Hepatocyte (in vitro differentiated cells): ENCODE results near the gene CBX1. TPM values are rescaled to one million over a fixed set of nuclear protein-coding genes. Genes with fewer than 3 reads are reported as not detected.

Experiments used
- DNase-seq: peaks from one replicate; pipeline ENCODE4 v3.0.0-alpha.2; 2016; ENCODE audit warnings: low spot score
- H2AFZ ChIP-seq: fragments of 200-600 bp; sonication (generic); 2 replicates; pipeline ENCODE4 v1.6.0; 2016; ENCODE audit warnings: antibody characterized with exemption, mild to moderate bottlenecking
- H3K27ac ChIP-seq: fragments of 200-600 bp; sonication (generic); 2 replicates; pipeline ENCODE4 v1.5.1; 2016; ENCODE audit warnings: mild to moderate bottlenecking
- H3K27me3 ChIP-seq: fragments of 200-600 bp; sonication (generic); 2 replicates; pipeline ENCODE4 v1.6.1; 2016
- H3K36me3 ChIP-seq: fragments of 200-600 bp; sonication (generic); replicated peaks from 2 replicates; pipeline ENCODE4 v1.5.1; 2016; ENCODE audit warnings: low read depth; ENCODE audit not compliant: insufficient read depth
- H3K4me1 ChIP-seq: fragments of 200-600 bp; sonication (generic); 2 replicates; pipeline ENCODE4 v1.5.1; 2016; ENCODE audit warnings: mild to moderate bottlenecking, moderate library complexity; ENCODE audit not compliant: insufficient read depth
- H3K4me2 ChIP-seq: fragments of 200-600 bp; sonication (generic); 2 replicates; pipeline ENCODE4 v1.6.0; 2016
- H3K4me3 ChIP-seq: fragments of 200-600 bp; sonication (generic); 2 replicates; pipeline ENCODE4 v1.5.1; 2016; ENCODE audit warnings: mild to moderate bottlenecking
- H3K79me2 ChIP-seq: fragments of 200-600 bp; sonication (generic); 2 replicates; pipeline ENCODE4 v1.6.0; 2017; ENCODE audit warnings: mild to moderate bottlenecking
- H3K9me2 ChIP-seq: fragments of 200-600 bp; sonication (generic); replicated peaks from 2 replicates; pipeline ENCODE4 v1.6.0; 2017; ENCODE audit warnings: mild to moderate bottlenecking; ENCODE audit not compliant: insufficient read depth
- H3K9me3 ChIP-seq: fragments of 200-600 bp; sonication (generic); 2 replicates; pipeline ENCODE4 v1.5.1; 2016; ENCODE audit warnings: low read depth, mild to moderate bottlenecking
- H4K20me1 ChIP-seq: fragments of 200-600 bp; sonication (generic); 2 replicates; pipeline ENCODE4 v1.6.0; 2016; ENCODE audit warnings: mild to moderate bottlenecking; ENCODE audit not compliant: insufficient read depth, poor library complexity, severe bottlenecking
- CTCF ChIP-seq: fragments of 200-600 bp; sonication (generic); IDR thresholded peaks from 2 replicates; pipeline ENCODE4 v1.5.1; 2016; ENCODE audit warnings: antibody characterized with exemption, mild to moderate bottlenecking; ENCODE audit not compliant: poor library complexity
- EZH2 ChIP-seq: fragments of 200-600 bp; sonication (generic); IDR thresholded peaks from 2 replicates; pipeline ENCODE4 v1.6.1; 2016; ENCODE audit warnings: antibody characterized with exemption, mild to moderate bottlenecking, borderline replicate concordance
- EZH2phosphoT487 ChIP-seq: fragments of 200-600 bp; sonication (generic); IDR thresholded peaks from one replicate; pipeline ENCODE4 v1.6.1; 2018; ENCODE audit warnings: antibody characterized with exemption, mild to moderate bottlenecking, low read depth, moderate library complexity; ENCODE audit not compliant: unreplicated experiment, severe bottlenecking
- WGBS: methylation state at CpG from one replicate; pipeline ENCODE4 v1.1.6; 2016; ENCODE audit warnings: low lambda C conversion rate; ENCODE audit errors: missing lambda C conversion rate; 5-methylcytosine and 5-hydroxymethylcytosine counted together
- polyA plus RNA-seq: library from polyadenylated mRNA; unstranded; fragments of >200 nt; fragmentation: Nextera tagmentation; extraction: Ambion mirVana; gene quantifications from 2 replicates; pipeline ENCODE4 v1.2.1, GENCODE V29; 2016
- total RNA-seq: library from RNA; depleted of rRNA; stranded (reverse); fragments of >200 nt; gene quantifications from 2 replicates; pipeline ENCODE4 v1.2.3, GENCODE V29; 2014

CBX1 gene
- total and polyA plus RNA-seq, 2 experiments from 2014 or later: 20.7 to 49.0 TPM

- 61% methylated on average over 16 of the region's 16 CpGs for WGBS
- TF ChIP-seq EZH2phosphoT487: no peak
- no peak for TF ChIP-seq CTCF
- TF ChIP-seq EZH2: no peak
- Histone ChIP-seq H4K20me1 (no peaks in the 10 kb centered on the region), H2AFZ (no peak overlapping the region), H3K27ac (no peak overlapping the region), H3K4me2 (no peak overlapping the region), H3K9me3 (no peaks in the 10 kb centered on the region), H3K4me3 (no peak overlapping the region), H3K4me1 (no peaks in the 10 kb centered on the region), H3K79me2 (no peaks in the 10 kb centered on the region), H3K36me3 (no peaks in the 10 kb centered on the region), H3K9me2 (no peaks in the 10 kb centered on the region), H3K27me3 (peaks cover 68% of the 10 kb centered on the region)
- DNase-seq: no peak
These were observed 47.8 kb upstream of the CBX1 start for GRCh38 chr17:48148854-48149786.

GRCh38 chr17:48148029-48148770 lies 46.9 kb upstream of the CBX1 start:
- Histone ChIP-seq H3K4me3 (no peak overlapping the region), H2AFZ (no peak overlapping the region), H4K20me1 (no peaks in the 10 kb centered on the region), H3K27me3 (peaks cover 77% of the 10 kb centered on the region), H3K27ac (no peak overlapping the region), H3K9me3 (no peaks in the 10 kb centered on the region), H3K4me2 (no peak overlapping the region), H3K4me1 (no peaks in the 10 kb centered on the region), H3K36me3 (no peaks in the 10 kb centered on the region), H3K79me2 (no peaks in the 10 kb centered on the region), H3K9me2 (no peaks in the 10 kb centered on the region)
- TF ChIP-seq CTCF: no peak
- no peak for TF ChIP-seq EZH2phosphoT487
- no peak for TF ChIP-seq EZH2
- DNase-seq: no peak
- 85% methylated on average over 14 of the region's 14 CpGs for WGBS

- H3K79me2 ChIP-seq: no peaks in the 10 kb centered on the region
- no peak overlapping the region for H3K4me2 ChIP-seq
- H3K9me2 ChIP-seq: no peaks in the 10 kb centered on the region
- no peak overlapping the region for H2AFZ ChIP-seq
- H3K36me3 ChIP-seq: no peaks in the 10 kb centered on the region
- no peaks in the 10 kb centered on the region for H4K20me1 ChIP-seq
- no peak overlapping the region for H3K4me3 ChIP-seq
- WGBS: 69% methylated on average over 3 of the region's 3 CpGs
- DNase-seq: no peak
- no peaks in the 10 kb centered on the region for H3K9me3 ChIP-seq
- no peaks in the 10 kb centered on the region for H3K4me1 ChIP-seq
- peaks cover 62% of the 10 kb centered on the region for H3K27me3 ChIP-seq
- no peak for TF ChIP-seq EZH2phosphoT487
- TF ChIP-seq EZH2: no peak
- TF ChIP-seq CTCF: no peak
- H3K27ac ChIP-seq: no peak overlapping the region
These were observed 43.9 kb upstream of the CBX1 start for GRCh38 chr17:48144976-48145798.
